K562 (cell line): Measurements from ENCODE around the gene SFXN3. TPM values are rescaled to one million over a fixed set of nuclear protein-coding genes. Genes with fewer than 3 reads are reported as not detected.

ENCODE experiments used
- ATAC-seq: fragments of 200-7000 bp; cut with Tn5 transposase; 3 replicates; pipeline ENCODE4 v1.9.1; 2020; ENCODE audit warnings: moderate library complexity
- BruUV-seq: library from RNA; stranded (reverse); fragments of 400-500 nt; replicated peaks from 2 replicates; lab custom pipeline; 2021; lab: Mats Ljungman, UMichigan
- CTCF ChIA-PET: fragments of 300-600 bp; formaldehyde crosslinking; extraction: SDS; loops from one replicate; lab custom pipeline; 2021; ENCODE audit warnings: low intra/inter-chr PET ratio; lab: Yijun Ruan, JAX
- POLR2A ChIA-PET: fragments of 300-600, 350-650 bp; sonication (Branson Sonifier 250); formaldehyde crosslinking; extraction: SDS; loops from one replicate; lab custom pipeline; 2021; ENCODE audit warnings: antibody characterized with exemption, inconsistent platforms; lab: Yijun Ruan, JAX
- DNase-seq, 4 experiments: peaks; one replicate each; pipeline versions ENCODE4 v3.0.0 to v3.0.0-alpha.2; 2011 to 2018; ENCODE audit warnings: low spot score in 3 of 4, mixed read lengths in 3 of 4; ENCODE audit errors: extremely low read depth in 1 of 4
- FAIRE-seq: peaks from 2 replicates; lab custom pipeline; 2011; peaks lifted over from hg19 to GRCh38; lab: Jason Lieb, UNC
- H2AFZ ChIP-seq: 2 replicates; pipeline ENCODE4 v1.6.0; 2011; ENCODE audit warnings: low read depth, low read length, control low read depth, inconsistent platforms
- H3K27ac ChIP-seq: fragments of 200-600 bp; 3 replicates; pipeline ENCODE4 v1.8.0; 2011; ENCODE audit warnings: low read depth, mild to moderate bottlenecking, control low read depth, inconsistent platforms, low read length, moderate library complexity, mixed read lengths; ENCODE audit errors: extremely low read depth
- H3K27me3 ChIP-seq, 2 experiments: fragments of 300-600 bp in 1 of 2; 2 replicates in 1 of 2; 3 replicates in 1 of 2; pipeline versions ENCODE4 v1.6.0 to v1.8.0; 2011; ENCODE audit warnings: inconsistent platforms in 2 of 2, low read length in 2 of 2, mild to moderate bottlenecking in 1 of 2, mixed read lengths in 1 of 2, moderate library complexity in 1 of 2; ENCODE audit not compliant: control insufficient read depth in 2 of 2, insufficient read depth in 2 of 2
- H3K36me3 ChIP-seq: fragments of 300-600 bp; 3 replicates; pipeline ENCODE4 v1.8.0; 2011; ENCODE audit warnings: mild to moderate bottlenecking, low read length, inconsistent platforms; ENCODE audit not compliant: control insufficient read depth, insufficient read depth
- H3K4me1 ChIP-seq, 2 experiments: fragments of 200-600 bp in 1 of 2; replicated peaks in 1 of 2; 2 replicates in 1 of 2; 3 replicates in 1 of 2; pipeline versions ENCODE4 v1.5.1 to v1.8.0; 2011; ENCODE audit warnings: inconsistent platforms in 2 of 2, low read length in 2 of 2, mild to moderate bottlenecking in 1 of 2, mixed read lengths in 1 of 2, moderate library complexity in 1 of 2; ENCODE audit not compliant: control insufficient read depth in 2 of 2, insufficient read depth in 2 of 2
- H3K4me2 ChIP-seq: 2 replicates; pipeline ENCODE4 v1.6.1; 2011; ENCODE audit warnings: low read length, control low read depth, inconsistent platforms, mixed read lengths; ENCODE audit not compliant: insufficient read depth
- H3K4me3 ChIP-seq: fragments of 200-600 bp; sonication (generic), shearing (Covaris generic); 2 replicates; pipeline ENCODE4 v1.5.1; 2016; ENCODE audit warnings: control low read depth, inconsistent platforms
- H3K79me2 ChIP-seq: fragments of 200-600 bp; 3 replicates; pipeline ENCODE4 v1.8.0; 2011; ENCODE audit warnings: low read length, inconsistent platforms; ENCODE audit not compliant: control insufficient read depth, insufficient read depth
- H3K9ac ChIP-seq, 2 experiments: 2 replicates each; pipeline versions ENCODE4 v1.6.0 to v1.6.1; 2011; ENCODE audit warnings: low read depth in 2 of 2, low read length in 2 of 2, control low read depth in 1 of 2, inconsistent platforms in 1 of 2, mild to moderate bottlenecking in 1 of 2, mixed read lengths in 1 of 2; ENCODE audit not compliant: insufficient read depth in 1 of 2
- H3K9me1 ChIP-seq: one replicate; pipeline ENCODE4 v1.6.0; 2011; ENCODE audit warnings: inconsistent platforms, mild to moderate bottlenecking, low read length, moderate library complexity; ENCODE audit not compliant: control insufficient read depth, insufficient read depth
- H3K9me3 ChIP-seq: replicated peaks from 2 replicates; pipeline ENCODE4 v1.5.1; 2011; ENCODE audit warnings: low read depth, low read length, inconsistent platforms; ENCODE audit not compliant: control insufficient read depth, insufficient read depth
- H4K20me1 ChIP-seq: replicated peaks from 2 replicates; pipeline ENCODE4 v1.6.1; 2011; ENCODE audit warnings: low read length, inconsistent platforms, mixed read lengths; ENCODE audit not compliant: control insufficient read depth, insufficient read depth
- ARID3A ChIP-seq: IDR thresholded peaks from 2 replicates; pipeline ENCODE4 v1.6.1; 2012; ENCODE audit warnings: low read depth, low read length, improper control_type of control experiment, borderline replicate concordance
- CBX1 ChIP-seq: sonication (generic); IDR thresholded peaks from 2 replicates; pipeline ENCODE4 v1.6.1; 2016; ENCODE audit warnings: antibody characterized with exemption, low read depth, mild to moderate bottlenecking
- E2F8 ChIP-seq: fragments of 450-650 bp; IDR thresholded peaks from 2 replicates; pipeline ENCODE4 v1.7.1; 2018; ENCODE audit warnings: mild to moderate bottlenecking, low read depth; ENCODE audit not compliant: partially characterized antibody
- HBP1 ChIP-seq: fragments of 450-650 bp; formaldehyde crosslinking; IDR thresholded peaks from 2 replicates; pipeline ENCODE4 v1.4.0; 2022; ENCODE audit warnings: missing genetic modification characterization
- HCFC1 ChIP-seq: IDR thresholded peaks from 2 replicates; pipeline ENCODE4 v1.6.1; 2012; ENCODE audit warnings: low read depth, low read length, improper control_type of control experiment
- TOE1 ChIP-seq, 2 experiments: fragments of 450-650 bp in 1 of 2; sonication (generic) in 1 of 2; formaldehyde crosslinking in 1 of 2; IDR thresholded peaks; 2 replicates each; pipeline versions ENCODE4 v1.7.1 to v1.8.0; 2016 to 2022; ENCODE audit warnings: borderline replicate concordance in 2 of 2, mild to moderate bottlenecking in 2 of 2, antibody characterized with exemption in 1 of 2, inconsistent platforms in 1 of 2, low read depth in 1 of 2, missing genetic modification reagents in 1 of 2, moderate library complexity in 1 of 2
- WGBS: fragments of 100-300 bp; shearing (Covaris generic); methylation state at CpG from one replicate; pipeline ENCODE4 v1.1.6; 2016; ENCODE audit warnings: low coverage, mixed read lengths; ENCODE audit not compliant: insufficient coverage; ENCODE audit errors: missing lambda C conversion rate; 5-methylcytosine and 5-hydroxymethylcytosine counted together
- in situ Hi-C: fragments of 300-500 bp; cut with MboI; formaldehyde crosslinking; loops from 4 replicates; pipeline ENCODE4 v1.15.0; 2018; ENCODE audit warnings: inconsistent platforms, mixed read lengths
- intact Hi-C: fragments of 100-400 bp; cut with micrococcal nuclease; formaldehyde crosslinking; loops from 2 replicates; pipeline ENCODE4 v1.14.2; 2022
- polyA plus RNA-seq, 8 experiments: library from polyadenylated mRNA; depleted of rRNA in 4 of 8; stranded (reverse) in 5 of 8; unstranded in 3 of 8; fragments of >200 nt; fragmentation: Nextera tagmentation in 2 of 8; fragmentation: Illumina TruSeq in 1 of 8; extraction: Ambion mirVana in 2 of 8; extraction: Trizol in 1 of 8; gene quantifications; 2 replicates each; pipeline versions ENCODE4 v1.2.1 to v1.2.3, GENCODE V29; 2011 to 2014; ENCODE audit warnings: inconsistent platforms in 1 of 8, missing spikeins in 1 of 8
- total RNA-seq, 7 experiments: library from RNA; depleted of rRNA in 6 of 7; stranded (reverse); fragments of >200 nt in 6 of 7; fragmentation: Illumina TruSeq in 2 of 7; extraction: Trizol in 2 of 7; gene quantifications; 2 replicates each; pipeline versions ENCODE4 v1.2.1 to v1.2.3, GENCODE V29; 2011 to 2021; ENCODE audit warnings: low replicate concordance in 1 of 7

The SFXN3 gene
- total and polyA plus RNA-seq, 9 of the 15 experiments (the other 6 are each of a cell fraction or from before 2014, with no cell fraction given), result 0.24 to 4.6 (median 0.86) TPM

GRCh38 chr10:101085846-101086245, 54.8 kb downstream of the SFXN3 start:
- no TSS peak for BruUV-seq
- DNase-seq, result no peak
- Histone ChIP-seq H3K4me3 (no peak overlapping the region), H3K9me3 (no peaks in the 10 kb centered on the region), H3K4me1 (peaks cover 0 to 7% of the 10 kb centered on the region in 2 experiments; a peak in 1 of 5 replicates), H3K4me2 (no peak overlapping the region), H3K36me3 (no peaks in the 10 kb centered on the region), H3K27me3 (peaks cover 6 to 45% of the 10 kb centered on the region in 2 experiments; a peak in 4 of 5 replicates)
- no peak for ATAC-seq
- in situ Hi-C loops, result no loop called here
- 2% methylated on average over 6 of the region's 6 CpGs for WGBS
- FAIRE-seq, result no peak
- TF ChIP-seq HCFC1 (no peak), ARID3A (no peak), CBX1 (no peak), TOE1 (IDR thresholded peaks at IDR 0.05; ENCODE audit: borderline replicate concordance) (no peak), TOE1 (CRISPR knock-in tag; IDR thresholded peaks at IDR 0.05; ENCODE audit: borderline replicate concordance, low read depth) (no peak), E2F8 (no peak), HBP1 (CRISPR knock-in tag) (no peak)
- TF ChIP-seq, all 486 proteins: peak for 0
- Histone ChIP-seq H2AFZ (no peak overlapping the region), H3K27ac (no peak overlapping the region), H3K9ac (no peak overlapping the region), H4K20me1 (no peaks in the 10 kb centered on the region), H3K9me1 (no peaks in the 10 kb centered on the region), H3K79me2 (no peaks in the 10 kb centered on the region)
- ChIA-PET POLR2A (no interaction called here), CTCF (no interaction called here)
- intact Hi-C loops, result no loop called here
